ENCODE measurements around the gene S100A6. TPM values are rescaled to one million over a fixed set of nuclear protein-coding genes. Genes with fewer than 3 reads are reported as not detected.

Gene S100A6
- total and polyA plus RNA-seq, 12 donors, result 237 to 2,261 (median 309) TPM

DNA sequence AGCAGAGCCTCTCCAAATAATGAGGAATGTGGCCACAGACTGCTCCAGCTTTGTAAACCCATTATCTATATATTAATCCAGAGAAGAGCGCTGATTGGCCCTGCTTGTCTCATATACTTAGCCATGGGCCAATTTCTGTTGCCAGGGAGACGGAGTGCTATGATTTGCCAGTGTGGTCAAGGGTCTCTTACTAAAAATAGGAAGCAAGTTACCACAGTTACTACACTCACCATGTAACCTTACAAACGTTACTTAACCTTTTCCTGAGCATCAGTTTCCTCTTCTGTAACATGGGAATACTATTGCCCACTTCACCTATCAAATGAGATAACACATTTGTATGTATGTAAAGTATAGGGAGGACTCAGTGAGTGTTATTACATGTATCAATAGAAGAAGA is 37.6 kb upstream of the S100A6 start:
- 79 to 80% methylated on average over 3 of the region's 3 CpGs for WGBS, 2 donors
- ATAC-seq (no peak), DNase-seq (no peak)
- TF ChIP-seq, protein P1, sequence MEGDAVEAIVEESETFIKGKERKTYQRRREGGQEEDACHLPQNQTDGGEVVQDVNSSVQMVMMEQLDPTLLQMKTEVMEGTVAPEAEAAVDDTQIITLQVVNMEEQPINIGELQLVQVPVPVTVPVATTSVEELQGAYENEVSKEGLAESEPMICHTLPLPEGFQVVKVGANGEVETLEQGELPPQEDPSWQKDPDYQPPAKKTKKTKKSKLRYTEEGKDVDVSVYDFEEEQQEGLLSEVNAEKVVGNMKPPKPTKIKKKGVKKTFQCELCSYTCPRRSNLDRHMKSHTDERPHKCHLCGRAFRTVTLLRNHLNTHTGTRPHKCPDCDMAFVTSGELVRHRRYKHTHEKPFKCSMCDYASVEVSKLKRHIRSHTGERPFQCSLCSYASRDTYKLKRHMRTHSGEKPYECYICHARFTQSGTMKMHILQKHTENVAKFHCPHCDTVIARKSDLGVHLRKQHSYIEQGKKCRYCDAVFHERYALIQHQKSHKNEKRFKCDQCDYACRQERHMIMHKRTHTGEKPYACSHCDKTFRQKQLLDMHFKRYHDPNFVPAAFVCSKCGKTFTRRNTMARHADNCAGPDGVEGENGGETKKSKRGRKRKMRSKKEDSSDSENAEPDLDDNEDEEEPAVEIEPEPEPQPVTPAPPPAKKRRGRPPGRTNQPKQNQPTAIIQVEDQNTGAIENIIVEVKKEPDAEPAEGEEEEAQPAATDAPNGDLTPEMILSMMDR (IDR thresholded peaks at IDR 0.05), result no peak
- H3K27ac ChIP-seq, result peak overlapping the region in 7 of 10 donors; percentile 18 to 78 (median 45)
- no peaks in the 10 kb centered on the region for H3K27me3 ChIP-seq
- intact Hi-C loops (cut with DNase I), result loop anchor here in 9 of 10 donors (2.0 to 10.0 kb wide), 10 partner anchors 34 to 221 kb away; partner anchors contain the start of genes S100A14 (in 4 of the 9), ILF2 (in 1 of the 9), NPR1 (in 1 of the 9) and SNAPIN (in 1 of the 9)
- peaks cover under 1 to 28% (median 11%) of the 10 kb centered on the region in 9 donors for H3K4me1 ChIP-seq
- H3K36me3 ChIP-seq, result no peaks in the 10 kb centered on the region
- no peak overlapping the region for H3K4me3 ChIP-seq
- H3K9me3 ChIP-seq, result no peaks in the 10 kb centered on the region

DNA sequence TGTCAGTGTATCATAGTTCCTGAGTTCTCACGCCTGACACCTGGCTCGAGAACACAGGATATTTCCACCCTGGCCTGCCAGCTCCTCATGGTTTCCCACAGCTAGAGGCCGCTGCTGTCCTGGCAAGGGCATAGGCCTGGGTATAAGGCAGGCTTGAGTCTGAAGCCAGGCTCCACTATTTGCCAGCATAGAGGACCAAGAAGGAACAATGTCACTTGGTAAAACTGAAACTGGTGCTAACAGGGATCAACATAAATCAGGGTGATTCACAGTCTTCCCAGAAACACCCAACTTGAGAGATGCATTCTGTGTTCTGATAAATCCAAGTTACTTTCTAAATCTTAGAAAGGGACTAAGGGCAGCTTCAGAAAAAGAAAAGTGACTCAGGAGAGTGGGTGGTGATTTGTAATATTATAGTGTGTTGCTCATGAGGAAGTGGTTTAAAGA is 36.8 kb upstream of the S100A6 start:
- Histone ChIP-seq H3K27me3 (no peaks in the 10 kb centered on the region), H3K27ac (peak overlapping the region in 7 of 10 donors; percentile 18 to 78 (median 45)), H3K4me1 (peaks cover 5 to 35% (median 19%) of the 10 kb centered on the region in 9 donors), H3K36me3 (no peaks in the 10 kb centered on the region), H3K9me3 (no peaks in the 10 kb centered on the region), H3K4me3 (no peak overlapping the region)
- TF ChIP-seq, protein P1 (IDR thresholded peaks at IDR 0.05), result peak; percentile 67 to 93 (median 80)
- 15% methylated on average over 3 of the region's 3 CpGs for WGBS, 2 donors
- peak; percentile 77 to 83 for DNase-seq
- intact Hi-C loops (cut with DNase I), result loop anchor here in 9 of 10 donors (1.0 to 10.0 kb wide), 11 partner anchors 35 to 220 kb away; partner anchors contain the start of genes S100A14 (in 4 of the 9), ILF2 (in 1 of the 9), NPR1 (in 1 of the 9) and SNAPIN (in 1 of the 9)
- ATAC-seq, result peak; percentile 87 to 92 (median 91)

DNA sequence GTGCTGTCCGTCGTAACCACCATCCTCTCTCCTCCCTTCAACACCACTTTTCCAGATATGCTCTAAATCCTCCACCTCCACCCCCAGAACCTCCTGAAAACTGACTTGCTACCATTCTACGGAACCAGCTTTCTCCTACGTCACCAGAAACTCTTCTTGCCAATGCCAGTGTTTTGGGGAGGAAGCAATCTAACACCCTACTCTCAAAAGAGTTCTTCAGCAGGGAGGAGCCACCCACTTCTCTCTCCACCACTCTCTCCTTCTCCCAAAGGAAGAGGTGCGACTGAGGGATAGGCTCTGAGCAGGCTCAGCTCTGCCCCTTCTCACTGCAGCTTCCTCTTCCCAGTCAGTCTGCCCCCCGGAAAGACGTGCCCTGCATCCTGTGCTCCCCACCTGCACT is 35.9 kb upstream of the S100A6 start:
- peak overlapping the region in 3 of 10 donors; percentile 50 to 78 (median 55) for H3K27ac ChIP-seq
- TF ChIP-seq, protein P1 (IDR thresholded peaks at IDR 0.05), result no peak
- 66 to 76% methylated on average over 7 of the region's 7 CpGs for WGBS, 2 donors
- DNase-seq (no peak), ATAC-seq (no peak)
- H3K4me3 ChIP-seq, result no peak overlapping the region
- no peaks in the 10 kb centered on the region for H3K27me3 ChIP-seq
- no peaks in the 10 kb centered on the region for H3K36me3 ChIP-seq
- intact Hi-C loops (cut with DNase I), result loop anchor here in 9 of 10 donors (1.0 to 10.0 kb wide), 11 partner anchors 36 to 219 kb away; partner anchors contain the start of genes S100A14 (in 4 of the 9), ILF2 (in 1 of the 9), NPR1 (in 1 of the 9) and SNAPIN (in 1 of the 9)
- peaks cover 14 to 44% (median 28%) of the 10 kb centered on the region in 9 donors for H3K4me1 ChIP-seq
- H3K9me3 ChIP-seq, result no peaks in the 10 kb centered on the region

DNA sequence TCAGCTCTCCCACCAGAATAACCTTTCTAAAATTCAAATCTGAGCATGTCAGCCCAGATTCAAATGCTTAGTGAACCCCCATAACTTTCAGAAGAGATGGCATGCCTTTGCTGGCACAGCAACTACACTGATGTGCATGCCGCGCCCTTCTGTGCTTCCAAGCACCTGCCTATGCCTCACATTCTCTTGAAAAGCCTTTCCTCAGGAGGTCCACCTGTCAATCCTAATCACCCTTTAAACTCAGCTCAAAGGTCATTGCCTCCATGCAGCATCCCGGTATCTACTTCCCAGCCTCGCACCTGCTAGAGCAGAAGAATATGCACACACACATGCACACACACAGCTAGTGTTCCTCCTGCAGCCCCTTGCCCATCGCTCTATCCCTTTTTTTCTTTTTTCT is 35.1 kb upstream of the S100A6 start:
- peaks cover 21 to 52% (median 34%) of the 10 kb centered on the region in 9 donors for H3K4me1 ChIP-seq
- intact Hi-C loops (cut with DNase I), result loop anchor here in 8 of 10 donors (5.0 to 10.0 kb wide), 8 partner anchors 36 to 219 kb away; partner anchors contain the start of genes S100A14 (in 3 of the 8), ILF2 (in 1 of the 8), NPR1 (in 1 of the 8) and SNAPIN (in 1 of the 8)
- no peak for DNase-seq
- no peaks in the 10 kb centered on the region for H3K9me3 ChIP-seq
- no peak for ATAC-seq
- H3K27me3 ChIP-seq, result no peaks in the 10 kb centered on the region
- no peak overlapping the region for H3K4me3 ChIP-seq
- H3K27ac ChIP-seq, result no peak overlapping the region
- WGBS, 2 donors, result 93 to 95% methylated on average over 5 of the region's 5 CpGs
- TF ChIP-seq, protein P1 (IDR thresholded peaks at IDR 0.05), result no peak
- no peaks in the 10 kb centered on the region for H3K36me3 ChIP-seq

Data from heart right ventricle (tissue), 16 donors.